ENCODE measurements around the gene CELF2. TPM values are rescaled to one million over a fixed set of nuclear protein-coding genes. Genes with fewer than 3 reads are reported as not detected.

The CELF2 gene
- total and polyA plus RNA-seq, 10 donors, result 13.5 to 180 (median 105) TPM

GRCh38 chr10:11326913-11327616 lies 309.4 kb downstream of the CELF2 start:
- WGBS, 5 donors, result 78 to 85% (median 84%) methylated on average over 11 of the region's 11 CpGs

GRCh38 chr10:11328264-11329061 lies 310.8 kb downstream of the CELF2 start:
- H3K4me1 ChIP-seq, result peaks cover 0 to 71% (median 0%) of the 10 kb centered on the region in 6 donors
- DNase-seq, result no peak

More at GRCh38 chr10:11326913-11327616, 309.4 kb downstream of the CELF2 start:
- DNase-seq, result no peak
- intact Hi-C loops (cut with DNase I; ENCODE audit: low total_unique reads), result no loop called here
- H3K4me1 ChIP-seq, result peaks cover 0 to 62% (median 0%) of the 10 kb centered on the region in 6 donors
- H3K9me3 ChIP-seq, result no peaks in the 10 kb centered on the region
- TF ChIP-seq CTCF (IDR thresholded peaks at IDR 0.05 in 8 of 11, conservative IDR thresholded peaks at IDR 0.05 in 3 of 11) (no peak), POLR2A (IDR thresholded peaks at IDR 0.05) (no peak), POLR2AphosphoS5 (IDR thresholded peaks at IDR 0.05) (no peak)
- H3K27me3 ChIP-seq (replicated peaks in 1 of 7), result no peaks in the 10 kb centered on the region
- no peak overlapping the region for H3K27ac ChIP-seq
- no peak overlapping the region for H3K4me3 ChIP-seq
- peaks cover 0 to 100% (median 79%) of the 10 kb centered on the region in 6 donors for H3K36me3 ChIP-seq

GRCh38 chr10:11329062-11329673 lies 311.5 kb downstream of the CELF2 start:
- Histone ChIP-seq H3K9me3 (no peaks in the 10 kb centered on the region), H3K27me3 (replicated peaks in 1 of 7) (no peaks in the 10 kb centered on the region), H3K4me1 (peaks cover 0 to 78% (median under 1%) of the 10 kb centered on the region in 6 donors), H3K36me3 (peaks cover 0 to 100% (median 71%) of the 10 kb centered on the region in 6 donors), H3K27ac (peak overlapping the region in 1 of 8 donors; percentile 10), H3K4me3 (no peak overlapping the region)
- peak in 1 of 3 donors; percentile 29 for TF ChIP-seq POLR2AphosphoS5 (IDR thresholded peaks at IDR 0.05)
- TF ChIP-seq POLR2A (IDR thresholded peaks at IDR 0.05), result no peak
- 48 to 71% (median 58%) methylated on average over 12 of the region's 12 CpGs for WGBS, 5 donors
- intact Hi-C loops (cut with DNase I; ENCODE audit: low total_unique reads), result no loop called here
- DNase-seq, result no peak

More at GRCh38 chr10:11328264-11329061, 310.8 kb downstream of the CELF2 start:
- Histone ChIP-seq H3K9me3 (no peaks in the 10 kb centered on the region), H3K4me3 (no peak overlapping the region), H3K27ac (peak overlapping the region in 1 of 8 donors; percentile 10), H3K27me3 (replicated peaks in 1 of 7) (no peaks in the 10 kb centered on the region), H3K36me3 (peaks cover 0 to 100% (median 78%) of the 10 kb centered on the region in 6 donors)
- TF ChIP-seq CTCF (IDR thresholded peaks at IDR 0.05 in 8 of 11, conservative IDR thresholded peaks at IDR 0.05 in 3 of 11), result no peak
- TF ChIP-seq POLR2A (IDR thresholded peaks at IDR 0.05), result no peak
- peak; percentile 14 to 68 (median 37) for TF ChIP-seq POLR2AphosphoS5 (IDR thresholded peaks at IDR 0.05)
- intact Hi-C loops (cut with DNase I; ENCODE audit: low total_unique reads), result no loop called here
- WGBS, 5 donors, result 74 to 86% (median 81%) methylated on average over 17 of the region's 17 CpGs

GRCh38 chr10:11330383-11331045 lies 312.8 kb downstream of the CELF2 start:
- DNase-seq, result no peak
- TF ChIP-seq CTCF (IDR thresholded peaks at IDR 0.05 in 8 of 11, conservative IDR thresholded peaks at IDR 0.05 in 3 of 11) (no peak), POLR2AphosphoS5 (IDR thresholded peaks at IDR 0.05) (no peak), POLR2A (IDR thresholded peaks at IDR 0.05) (no peak)
- no peak overlapping the region for H3K4me3 ChIP-seq
- H3K27ac ChIP-seq, result no peak overlapping the region
- intact Hi-C loops (cut with DNase I; ENCODE audit: low total_unique reads), result no loop called here
- no peaks in the 10 kb centered on the region for H3K9me3 ChIP-seq
- no peaks in the 10 kb centered on the region for H3K27me3 ChIP-seq (replicated peaks in 1 of 7)
- WGBS, 5 donors, result 60 to 78% (median 67%) methylated on average over 8 of the region's 8 CpGs
- H3K36me3 ChIP-seq, result peaks cover 0 to 99% (median 61%) of the 10 kb centered on the region in 6 donors
- H3K4me1 ChIP-seq, result peaks cover 0 to 89% (median 10%) of the 10 kb centered on the region in 6 donors

Measured in spleen (tissue), 11 donors.